Middle frontal gyrus (tissue), 1 donor: Measurements from ENCODE around the gene WDR12.
"Not testable (repeated sequence)": the region's sequence is repeated elsewhere in the genome, so short reads cannot be mapped to it uniquely, and the experiment has no call there.

Experiments used
- DNase-seq: peaks from one replicate; pipeline ENCODE4 v3.0.0-alpha.2; 2015; ENCODE audit warnings: low spot score; ENCODE audit errors: extremely low spot score

The WDR12 gene

GRCh38 chr2:202911512-202912341 is at the start of gene WDR12, which contains the start of gene CARF:
WDR12 (minus strand) TSS chr2:202911673; CDS start chr2:202911476, 197 bp downstream.
CARF (plus strand) TSS chr2:202912275; CDS start chr2:202941903, 29,628 bp downstream.
- DNase-seq: peak; percentile 90

- DNase-seq: no peak
These were observed 49.1 kb upstream of the WDR12 start for GRCh38 chr2:202960524-202960923.

DNA sequence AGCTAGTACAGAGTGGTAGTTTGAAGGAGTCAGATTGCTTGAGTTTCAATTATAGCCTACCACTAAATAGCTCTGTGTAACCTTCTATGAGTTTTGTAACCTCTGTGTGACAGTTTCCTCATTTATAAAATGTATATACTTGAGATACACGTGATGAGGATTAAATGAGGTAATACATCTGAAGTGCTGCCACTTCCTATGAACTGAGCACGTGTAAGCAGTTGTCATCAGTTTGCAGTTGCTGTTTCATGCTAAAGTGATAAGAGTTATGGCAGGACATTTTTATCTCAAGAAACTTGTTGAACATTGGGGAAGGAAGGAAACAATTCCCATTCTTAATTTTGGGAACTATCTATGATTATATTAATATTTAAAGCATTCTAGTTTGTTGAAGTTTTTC is 39.1 kb upstream of the WDR12 start:
- no peak for DNase-seq

- DNase-seq: not testable (repeated sequence)
These were observed 37.9 kb upstream of the WDR12 start for GRCh38 chr2:202949333-202949732.

DNA sequence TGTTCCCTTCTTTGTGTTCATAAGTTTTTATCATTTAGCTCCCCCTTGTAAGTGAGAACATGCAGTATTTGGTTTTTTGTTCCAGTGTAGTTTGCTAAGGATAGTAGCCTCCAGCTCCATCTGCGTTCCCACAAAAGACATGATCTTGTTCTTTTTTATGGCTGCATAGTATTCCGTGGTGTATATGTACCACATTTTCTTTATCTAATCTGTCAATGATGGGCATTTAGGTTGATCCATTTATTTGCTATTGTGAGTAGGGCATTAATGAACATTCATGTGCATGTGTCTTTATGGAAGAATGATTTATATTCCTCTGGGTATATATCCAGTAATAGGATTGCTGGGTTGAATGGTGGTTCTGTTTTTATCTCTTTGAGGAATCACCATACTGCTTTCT is 34.0 kb upstream of the WDR12 start:
- no peak for DNase-seq

GRCh38 chr2:202944816-202945215 is 33.3 kb upstream of the WDR12 start:
- no peak for DNase-seq

- no peak for DNase-seq
These were observed 32.9 kb upstream of the WDR12 start for GRCh38 chr2:202944408-202944807.

DNA sequence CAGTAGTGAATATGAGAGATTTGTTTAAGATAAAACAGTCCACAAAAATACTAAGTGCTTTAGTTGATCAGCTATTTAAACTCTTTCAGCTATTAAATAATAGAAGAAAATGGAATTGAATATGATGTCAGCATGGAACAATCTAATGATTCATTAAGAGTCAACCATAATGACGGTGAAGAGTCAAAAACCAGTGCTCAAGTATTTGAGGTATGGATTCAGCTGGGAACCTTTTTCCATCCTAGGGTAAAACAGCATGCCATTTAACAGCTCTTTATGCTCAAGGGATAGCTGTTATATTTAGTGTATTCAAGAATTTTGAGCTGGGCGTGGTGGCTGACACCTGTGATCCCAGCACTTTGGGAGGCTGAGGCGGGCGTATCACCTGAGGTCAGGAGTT is 30.3 kb upstream of the WDR12 start:
- DNase-seq: no peak

DNA sequence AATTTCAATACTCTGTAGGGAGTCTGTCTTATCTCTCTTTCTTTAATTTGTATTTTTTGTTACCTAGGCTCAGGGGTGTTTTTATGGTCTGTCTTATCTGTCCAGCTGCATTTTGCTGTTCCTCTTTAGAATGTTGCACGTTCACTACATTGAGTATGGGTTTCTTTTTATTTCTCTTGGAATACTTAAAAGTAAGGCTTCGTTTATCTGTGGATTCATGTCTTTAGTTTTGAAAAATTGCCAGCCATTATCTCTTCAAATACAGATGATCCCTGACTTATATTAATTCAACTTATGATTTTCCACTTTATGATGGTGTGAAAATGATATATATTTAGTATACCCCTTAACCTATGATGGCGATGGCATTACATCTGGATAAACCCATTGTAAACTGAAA is 27.5 kb upstream of the WDR12 start:
- no peak for DNase-seq

DNA sequence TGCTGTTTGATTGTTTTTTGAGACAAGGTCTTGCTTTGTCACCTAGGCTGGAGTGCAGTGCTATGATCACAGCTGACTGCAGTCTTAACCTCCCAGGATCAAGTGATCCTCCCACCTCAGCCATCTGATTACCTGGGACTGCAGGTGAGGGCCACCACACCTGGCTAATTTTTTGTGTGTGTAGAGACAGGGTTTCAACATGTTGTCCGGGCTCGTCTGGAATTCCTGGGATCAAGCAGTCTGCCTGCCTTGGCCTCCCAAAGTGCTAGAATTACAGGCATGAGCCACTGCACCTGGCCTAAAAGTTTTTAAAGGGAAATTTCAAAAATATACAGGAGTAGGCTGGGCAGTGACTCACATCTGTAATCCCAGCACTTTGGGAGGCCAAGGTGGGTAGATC is 23.0 kb upstream of the WDR12 start:
- DNase-seq: no peak

DNA sequence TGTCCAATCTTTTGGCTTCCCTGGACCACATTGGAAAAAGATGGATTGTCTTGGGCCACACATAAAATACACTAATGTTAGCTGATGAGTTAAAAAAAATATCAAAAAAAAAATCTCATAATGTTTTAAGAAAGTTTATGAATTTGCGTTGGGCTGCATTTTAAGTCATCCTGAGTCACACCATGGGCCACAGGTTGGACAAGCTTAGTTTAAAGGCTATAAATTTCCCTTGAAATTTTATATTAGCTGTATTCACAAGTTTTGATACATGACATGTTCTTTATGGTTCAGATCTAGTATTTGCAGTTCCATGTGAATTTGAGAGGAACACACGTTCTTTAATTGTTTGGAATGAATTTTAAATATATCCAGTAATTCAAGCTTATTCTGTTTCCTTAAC is 22.5 kb upstream of the WDR12 start:
- no peak for DNase-seq

DNA sequence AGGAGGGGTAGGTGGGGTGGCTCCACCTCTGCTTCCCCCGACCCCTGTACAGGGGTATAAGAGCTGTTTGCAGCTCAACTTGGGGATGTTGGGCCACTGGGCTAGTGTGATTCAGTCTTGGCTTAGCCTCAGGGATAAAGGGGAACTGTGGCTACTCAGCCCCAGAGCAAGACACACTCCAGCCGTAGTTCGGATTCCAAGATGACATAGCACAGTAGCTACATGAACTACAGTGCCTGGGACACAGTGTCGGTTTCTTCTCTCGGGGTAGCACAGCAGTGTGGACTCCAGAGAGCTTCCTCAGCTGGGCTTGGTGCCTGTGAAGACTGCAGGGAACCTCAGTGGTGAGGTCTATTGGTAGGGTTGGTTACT is 21.7 kb upstream of the WDR12 start:
- no peak for DNase-seq

DNA sequence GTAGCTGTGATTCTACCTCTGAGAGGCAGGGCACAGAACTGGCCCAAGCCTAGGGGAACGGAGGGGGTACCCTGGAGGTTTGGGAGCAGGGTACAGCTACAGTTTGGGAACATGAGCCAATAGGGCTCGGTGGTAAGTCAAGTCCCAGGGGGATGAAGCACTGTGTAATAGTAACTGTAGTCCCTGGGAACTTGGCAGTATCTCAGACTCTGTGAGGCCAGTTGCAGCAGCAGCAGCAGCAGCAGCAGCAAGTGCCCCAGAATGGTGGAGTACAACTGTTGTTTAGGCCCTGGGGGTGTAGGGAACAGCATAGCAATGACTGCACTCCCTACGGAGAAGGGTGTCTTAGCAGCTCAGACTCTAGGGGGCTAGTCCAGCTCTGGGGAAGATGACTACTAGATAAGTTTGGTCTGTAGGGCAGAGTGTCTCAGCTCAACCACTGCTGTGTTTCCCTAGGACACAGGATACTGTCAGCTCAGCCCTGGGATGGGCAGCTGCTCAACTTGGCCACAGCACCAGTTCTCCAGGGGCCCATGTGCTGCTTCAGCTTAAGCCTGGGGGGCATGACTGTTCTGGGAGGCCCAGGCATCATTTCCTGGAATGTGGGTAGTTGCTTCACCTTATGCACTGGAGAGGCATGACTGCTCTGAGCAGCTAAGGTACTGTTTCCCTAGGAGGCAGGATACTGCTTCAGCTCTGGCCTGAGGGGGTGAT is 21.1 kb upstream of the WDR12 start:
- DNase-seq: no peak

- no peak for DNase-seq
These were observed 7.4 kb upstream of the WDR12 start for GRCh38 chr2:202918860-202919259.

DNA sequence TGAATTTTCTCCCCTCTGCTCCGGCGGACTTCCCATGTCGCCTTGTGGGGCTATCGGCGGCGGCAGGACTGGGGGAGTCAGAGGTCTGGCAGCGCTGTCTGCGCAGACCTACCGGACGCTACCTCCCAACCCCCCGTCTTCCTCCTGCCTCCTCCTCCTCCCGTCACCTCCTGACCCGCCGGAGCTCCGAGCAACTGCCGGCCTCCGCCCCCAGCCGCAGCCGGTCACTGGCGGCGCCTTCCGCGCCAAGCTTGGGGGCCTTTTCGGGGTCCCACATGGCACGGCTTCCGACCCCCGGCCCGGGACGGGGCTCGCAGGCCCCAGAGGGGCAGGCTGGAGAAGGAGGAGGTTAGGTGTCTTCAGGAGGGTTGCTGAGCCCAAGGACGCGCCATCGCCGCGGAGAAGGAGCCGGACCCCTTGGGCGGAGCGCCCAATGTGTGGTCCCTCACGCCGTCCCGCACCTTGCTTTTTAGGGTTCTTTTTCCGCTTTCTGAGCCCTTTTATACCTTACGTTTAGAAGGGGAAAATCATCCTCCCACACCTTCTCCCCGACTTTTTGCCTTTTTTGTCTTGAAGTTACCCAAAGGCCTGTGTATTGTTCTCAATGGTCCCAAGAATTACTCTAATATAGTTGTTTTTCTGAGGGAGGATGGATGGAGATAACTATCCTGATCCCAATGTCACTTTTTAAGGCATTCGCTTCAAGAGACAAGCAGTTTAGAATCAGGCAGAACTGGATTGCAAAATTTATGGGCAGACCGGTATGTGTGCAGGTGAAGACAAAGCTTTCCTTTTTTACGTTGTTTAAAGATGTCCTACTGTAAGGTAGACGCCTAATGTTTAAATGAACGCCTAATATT is 1.1 kb upstream of the WDR12 start:
- DNase-seq: not testable (repeated sequence)

- no peak for DNase-seq
These were observed 316 bp downstream of the WDR12 start for GRCh38 chr2:202911203-202911511.

DNA sequence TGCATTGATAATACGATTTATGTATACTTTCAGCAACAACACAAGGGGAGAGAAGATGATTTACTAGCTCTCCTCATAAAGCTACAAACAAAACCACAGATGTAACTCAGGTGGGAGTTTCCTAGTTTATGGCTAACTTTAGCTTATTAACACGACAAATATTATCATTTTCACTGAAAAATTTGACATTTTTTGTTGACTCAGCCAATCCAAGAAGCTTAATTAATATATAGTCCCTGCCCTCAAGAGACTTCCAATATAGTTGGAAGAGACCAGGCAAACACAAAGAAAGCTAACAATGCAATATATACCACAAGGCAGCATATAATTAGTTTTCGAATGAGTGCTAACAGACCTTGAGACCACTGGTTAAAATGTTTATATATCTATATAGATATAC is 775 bp downstream of the WDR12 start:
- no peak for DNase-seq

DNA sequence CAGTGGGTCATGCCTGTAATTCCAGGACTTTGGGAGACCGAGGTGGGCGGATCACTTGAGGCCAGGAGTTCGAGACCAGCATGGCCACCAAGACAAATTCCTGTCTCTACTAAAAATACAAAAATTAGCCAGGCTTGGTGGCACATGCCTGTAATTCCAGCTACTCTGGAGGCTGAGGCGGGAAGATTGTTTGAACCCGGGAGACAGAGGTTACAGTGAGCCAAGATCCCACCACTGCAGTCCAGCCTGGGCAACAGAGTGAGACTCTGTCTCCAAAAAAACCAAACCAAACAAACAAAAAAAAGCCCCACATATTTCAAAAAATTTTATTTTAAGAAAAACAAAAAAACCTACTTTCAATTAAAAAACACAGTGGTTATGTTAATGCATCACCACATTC is 1.2 kb downstream of the WDR12 start:
- not testable (repeated sequence) for DNase-seq

- DNase-seq: no peak
These were observed 1.9 kb downstream of the WDR12 start for GRCh38 chr2:202909394-202910192.

- DNase-seq: no peak
These were observed 3.3 kb downstream of the WDR12 start for GRCh38 chr2:202908186-202908585.

- not testable (repeated sequence) for DNase-seq
These were observed 6.0 kb downstream of the WDR12 start for GRCh38 chr2:202905507-202905906.
